HepG2 (cell line): Measurements from ENCODE around the gene NFKBIL1. TPM values are rescaled to one million over a fixed set of nuclear protein-coding genes. Genes with fewer than 3 reads are reported as not detected.

ENCODE experiments used
- ATAC-seq: fragments of 200-7000 bp; cut with Tn5 transposase; 3 replicates; pipeline ENCODE4 v1.9.1; 2020; ENCODE audit warnings: mild to moderate bottlenecking, moderate library complexity
- BruUV-seq: library from RNA; stranded (reverse); fragments of 400-500 nt; replicated peaks from 2 replicates; lab custom pipeline; 2021; lab: Mats Ljungman, UMichigan
- CTCF ChIA-PET: fragments of 300-600 bp; formaldehyde crosslinking; extraction: SDS; loops from one replicate; lab custom pipeline; 2021; ENCODE audit warnings: low total read pairs, inconsistent platforms, low intra/inter-chr PET ratio; lab: Yijun Ruan, JAX
- POLR2A ChIA-PET: fragments of 350-600 bp; sonication (Branson Sonifier 250); formaldehyde crosslinking; loops from one replicate; lab custom pipeline; 2020; ENCODE audit warnings: antibody characterized with exemption, inconsistent platforms; lab: Yijun Ruan, JAX
- DNase-seq: peaks from one replicate; pipeline ENCODE4 v3.0.0-alpha.2; 2015; ENCODE audit warnings: low spot score
- FAIRE-seq: peaks from 3 replicates; lab custom pipeline; 2011; peaks lifted over from hg19 to GRCh38; lab: Jason Lieb, UNC
- H2AFZ ChIP-seq: one replicate; pipeline ENCODE4 v1.6.1; 2011; ENCODE audit warnings: low read length, inconsistent platforms
- H3K27ac ChIP-seq: fragments of 300-600 bp; 3 replicates; pipeline ENCODE4 v1.8.0; 2011; ENCODE audit warnings: mixed run types, mild to moderate bottlenecking, mixed read lengths, low read length, inconsistent platforms; ENCODE audit not compliant: insufficient read depth; ENCODE audit errors: extremely low read length
- H3K27me3 ChIP-seq, 2 experiments: fragments of 200-600 bp in 1 of 2; 2 replicates in 1 of 2; 3 replicates in 1 of 2; pipeline versions ENCODE4 v1.6.0 to v1.8.0; 2011; ENCODE audit warnings: low read length in 2 of 2, mild to moderate bottlenecking in 2 of 2, moderate library complexity in 2 of 2, inconsistent platforms in 1 of 2; ENCODE audit not compliant: insufficient read depth in 2 of 2, control insufficient read depth in 1 of 2
- H3K36me3 ChIP-seq, 2 experiments: fragments of 200-600 bp in 1 of 2; replicated peaks in 1 of 2; 2 replicates in 1 of 2; 3 replicates in 1 of 2; pipeline versions ENCODE4 v1.5.1 to v1.8.0; 2011; ENCODE audit warnings: low read length in 2 of 2, inconsistent platforms in 1 of 2; ENCODE audit not compliant: insufficient read depth in 2 of 2, control insufficient read depth in 1 of 2
- H3K4me1 ChIP-seq: 2 replicates; pipeline ENCODE4 v1.5.1; 2012; ENCODE audit warnings: low read length, inconsistent platforms; ENCODE audit not compliant: insufficient read depth
- H3K4me2 ChIP-seq: 2 replicates; pipeline ENCODE4 v1.6.0; 2011; ENCODE audit warnings: low read depth, low read length, inconsistent platforms
- H3K4me3 ChIP-seq, 3 experiments: fragments of 200-600 bp in 1 of 3; sonication (generic), shearing (Covaris generic) in 1 of 3; replicated peaks in 1 of 3; 2 replicates each; pipeline ENCODE4 v1.5.1; 2011 to 2016; ENCODE audit warnings: low read length in 3 of 3, inconsistent platforms in 2 of 3, low read depth in 2 of 3, mild to moderate bottlenecking in 2 of 3, control low read depth in 1 of 3, mixed read lengths in 1 of 3; ENCODE audit not compliant: insufficient read depth in 1 of 3
- H3K79me2 ChIP-seq: one replicate; pipeline ENCODE4 v1.6.1; 2011; ENCODE audit warnings: low read length, inconsistent platforms; ENCODE audit not compliant: insufficient read depth
- H3K9ac ChIP-seq: 2 replicates; pipeline ENCODE4 v1.6.0; 2011; ENCODE audit warnings: mild to moderate bottlenecking, low read depth, low read length, inconsistent platforms; ENCODE audit not compliant: insufficient read depth
- H3K9me3 ChIP-seq: 2 replicates; pipeline ENCODE4 v1.5.1; 2012; ENCODE audit warnings: mild to moderate bottlenecking, low read length
- H4K20me1 ChIP-seq: 2 replicates; pipeline ENCODE4 v1.6.0; 2011; ENCODE audit warnings: inconsistent platforms, mild to moderate bottlenecking, low read length, moderate library complexity; ENCODE audit not compliant: insufficient read depth
- CTCF ChIP-seq: sonication (generic); formaldehyde crosslinking; IDR thresholded peaks from 2 replicates; pipeline ENCODE4 v1.5.0; 2020; ENCODE audit warnings: mild to moderate bottlenecking, missing genetic modification reagents, moderate library complexity
- KDM6A ChIP-seq: IDR thresholded peaks from 2 replicates; pipeline ENCODE4 v1.6.1; 2016; ENCODE audit warnings: low read depth
- MED8 ChIP-seq: sonication (generic); formaldehyde crosslinking; IDR thresholded peaks from 2 replicates; pipeline ENCODE4 v1.8.1; 2023; ENCODE audit warnings: mild to moderate bottlenecking, missing genetic modification reagents; ENCODE audit not compliant: insufficient replicate concordance
- POLR2A ChIP-seq, 2 experiments: IDR thresholded peaks; 2 replicates each; pipeline ENCODE4 v1.6.1; 2011; ENCODE audit warnings: low read depth in 2 of 2, low read length in 2 of 2, mild to moderate bottlenecking in 1 of 2, moderate library complexity in 1 of 2; ENCODE audit not compliant: insufficient read depth in 1 of 2
- REPIN1 ChIP-seq: sonication (generic); formaldehyde crosslinking; IDR thresholded peaks from 2 replicates; pipeline ENCODE4 v1.8.0; 2022; ENCODE audit warnings: missing genetic modification reagents, low read depth, mild to moderate bottlenecking, borderline replicate concordance
- SOX6 ChIP-seq, 2 experiments: fragments of 450-650 bp in 1 of 2; sonication (generic) in 1 of 2; formaldehyde crosslinking in 1 of 2; IDR thresholded peaks; 2 replicates each; pipeline versions ENCODE4 v1.4.0 to v1.6.1; 2017 to 2020; ENCODE audit warnings: antibody characterized with exemption in 1 of 2, mild to moderate bottlenecking in 1 of 2, missing genetic modification reagents in 1 of 2
- SRSF9 ChIP-seq: fragments of 200-400 bp; formaldehyde crosslinking; IDR thresholded peaks from 2 replicates; pipeline ENCODE4 v1.6.1; 2018; ENCODE audit warnings: borderline replicate concordance, mild to moderate bottlenecking, low read depth, low read length; ENCODE audit not compliant: insufficient read depth, poor library complexity, severe bottlenecking
- WGBS: methylation state at CpG from one replicate; pipeline ENCODE4 v1.1.6; 2017; ENCODE audit warnings: low lambda C conversion rate; 5-methylcytosine and 5-hydroxymethylcytosine counted together
- in situ Hi-C: cut with HindIII; loops from 2 replicates; pipeline ENCODE4 v1.10.0; 2017; ENCODE audit warnings: low pct_unique_long_range_greater_than_20kb; ENCODE audit not compliant: extremely low pct_ligation_motif_present
- intact Hi-C: fragments of 100-400 bp; cut with micrococcal nuclease; formaldehyde crosslinking; loops from one replicate; pipeline ENCODE4 v1.10.0; 2022; ENCODE audit not compliant: unreplicated experiment
- polyA plus RNA-seq, 8 experiments: library from polyadenylated mRNA; depleted of rRNA in 3 of 8; stranded (reverse) in 7 of 8; unstranded in 1 of 8; fragments of >200 nt; fragmentation: Illumina TruSeq in 4 of 8; extraction: Trizol in 4 of 8; gene quantifications; 2 replicates each; pipeline versions ENCODE4 v1.2.1 to v1.2.3, GENCODE V29; 2011 to 2016; ENCODE audit warnings: low read depth in 4 of 8, missing spikeins in 1 of 8, mixed read lengths in 1 of 8; ENCODE audit not compliant: insufficient read depth in 1 of 8
- total RNA-seq, 5 experiments: library from RNA; depleted of rRNA; stranded (reverse); fragments of >200 nt; fragmentation: Illumina TruSeq; extraction: Trizol; gene quantifications; 2 replicates each; pipeline ENCODE4 v1.2.3, GENCODE V29; 2016; ENCODE audit warnings: low read depth in 1 of 5
- TF ChIP-seq, protein P1 (sequence below): sonication (generic); formaldehyde crosslinking; IDR thresholded peaks from 2 replicates; pipeline ENCODE4 v1.9.0; 2022; ENCODE audit warnings: low read depth, missing genetic modification reagents
- TF ChIP-seq, protein P2 (sequence below): sonication (generic); formaldehyde crosslinking; IDR thresholded peaks from 2 replicates; pipeline ENCODE4 v1.4.0; 2020; ENCODE audit warnings: missing genetic modification reagents, borderline replicate concordance
- TF ChIP-seq, protein P3 (sequence below): sonication (generic); formaldehyde crosslinking; IDR thresholded peaks from 2 replicates; pipeline ENCODE4 v1.4.0; 2020; ENCODE audit warnings: mild to moderate bottlenecking, missing genetic modification reagents

NFKBIL1 gene
- total and polyA plus RNA-seq, 2 of the 13 experiments (the other 11 are each of a cell fraction or from before 2014, with no cell fraction given): 9.7 to 19.5 TPM

DNA sequence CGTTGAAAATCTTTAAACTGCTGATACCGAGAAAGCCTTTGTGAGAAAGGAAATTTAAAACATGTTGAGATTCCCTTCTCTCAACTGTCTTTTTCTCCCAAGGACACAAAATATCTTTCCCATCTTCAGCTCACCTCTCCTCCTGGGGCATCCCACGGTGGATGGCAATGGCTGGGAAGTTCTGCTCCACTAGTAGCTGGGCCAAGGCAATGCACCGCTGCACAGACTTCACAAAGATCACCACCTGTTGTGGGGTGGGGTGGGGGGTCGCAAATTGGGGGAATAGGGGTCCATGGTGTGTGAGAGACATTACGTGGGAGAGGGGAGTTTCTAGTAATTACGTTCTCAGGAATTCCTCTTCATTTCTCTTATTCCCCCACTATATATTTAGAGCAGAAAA lies 16.2 kb upstream of the NFKBIL1 start:
- Histone ChIP-seq H3K27ac (no peak overlapping the region), H3K36me3 (peaks cover 36 to 64% of the 10 kb centered on the region in 2 experiments), H3K4me2 (no peak overlapping the region), H2AFZ (no peak overlapping the region), H3K79me2 (peaks cover 9% of the 10 kb centered on the region), H4K20me1 (peaks cover 48% of the 10 kb centered on the region), H3K9ac (no peak overlapping the region), H3K27me3 (no peaks in the 10 kb centered on the region), H3K4me3 (no peak overlapping the region), H3K9me3 (no peaks in the 10 kb centered on the region), H3K4me1 (peaks cover 80% of the 10 kb centered on the region)
- BruUV-seq: no TSS peak
- no peak for FAIRE-seq
- no peak for ATAC-seq
- POLR2A ChIA-PET: interaction anchor here (8.3 kb wide), 1 partner anchor 10 kb away, joined by 123 read pairs; the partner anchor contains the start of gene DDX39B
- DNase-seq: no peak
- intact Hi-C loops (no loop called here), in situ Hi-C loops (no loop called here)
- 96% methylated on average over 7 of the region's 7 CpGs for WGBS
- CTCF ChIA-PET: no interaction called here
- TF ChIP-seq CTCF (CRISPR knock-in tag): no peak
- no peak for TF ChIP-seq MED8 (CRISPR knock-in tag)
- no peak for TF ChIP-seq SOX6 (IDR thresholded peaks at IDR 0.05)
- TF ChIP-seq SOX6 (CRISPR knock-in tag; IDR thresholded peaks at IDR 0.05): no peak
- no peak for TF ChIP-seq REPIN1
- TF ChIP-seq SRSF9: no peak
- TF ChIP-seq, protein P1, sequence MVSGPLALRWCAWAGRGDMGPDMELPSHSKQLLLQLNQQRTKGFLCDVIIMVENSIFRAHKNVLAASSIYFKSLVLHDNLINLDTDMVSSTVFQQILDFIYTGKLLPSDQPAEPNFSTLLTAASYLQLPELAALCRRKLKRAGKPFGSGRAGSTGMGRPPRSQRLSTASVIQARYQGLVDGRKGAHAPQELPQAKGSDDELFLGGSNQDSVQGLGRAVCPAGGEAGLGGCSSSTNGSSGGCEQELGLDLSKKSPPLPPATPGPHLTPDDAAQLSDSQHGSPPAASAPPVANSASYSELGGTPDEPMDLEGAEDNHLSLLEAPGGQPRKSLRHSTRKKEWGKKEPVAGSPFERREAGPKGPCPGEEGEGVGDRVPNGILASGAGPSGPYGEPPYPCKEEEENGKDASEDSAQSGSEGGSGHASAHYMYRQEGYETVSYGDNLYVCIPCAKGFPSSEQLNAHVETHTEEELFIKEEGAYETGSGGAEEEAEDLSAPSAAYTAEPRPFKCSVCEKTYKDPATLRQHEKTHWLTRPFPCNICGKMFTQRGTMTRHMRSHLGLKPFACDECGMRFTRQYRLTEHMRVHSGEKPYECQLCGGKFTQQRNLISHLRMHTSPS (CRISPR knock-in tag): no peak
- TF ChIP-seq, protein P2, sequence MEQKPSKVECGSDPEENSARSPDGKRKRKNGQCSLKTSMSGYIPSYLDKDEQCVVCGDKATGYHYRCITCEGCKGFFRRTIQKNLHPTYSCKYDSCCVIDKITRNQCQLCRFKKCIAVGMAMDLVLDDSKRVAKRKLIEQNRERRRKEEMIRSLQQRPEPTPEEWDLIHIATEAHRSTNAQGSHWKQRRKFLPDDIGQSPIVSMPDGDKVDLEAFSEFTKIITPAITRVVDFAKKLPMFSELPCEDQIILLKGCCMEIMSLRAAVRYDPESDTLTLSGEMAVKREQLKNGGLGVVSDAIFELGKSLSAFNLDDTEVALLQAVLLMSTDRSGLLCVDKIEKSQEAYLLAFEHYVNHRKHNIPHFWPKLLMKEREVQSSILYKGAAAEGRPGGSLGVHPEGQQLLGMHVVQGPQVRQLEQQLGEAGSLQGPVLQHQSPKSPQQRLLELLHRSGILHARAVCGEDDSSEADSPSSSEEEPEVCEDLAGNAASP: no peak
- no peak for TF ChIP-seq KDM6A
- TF ChIP-seq, protein P3, sequence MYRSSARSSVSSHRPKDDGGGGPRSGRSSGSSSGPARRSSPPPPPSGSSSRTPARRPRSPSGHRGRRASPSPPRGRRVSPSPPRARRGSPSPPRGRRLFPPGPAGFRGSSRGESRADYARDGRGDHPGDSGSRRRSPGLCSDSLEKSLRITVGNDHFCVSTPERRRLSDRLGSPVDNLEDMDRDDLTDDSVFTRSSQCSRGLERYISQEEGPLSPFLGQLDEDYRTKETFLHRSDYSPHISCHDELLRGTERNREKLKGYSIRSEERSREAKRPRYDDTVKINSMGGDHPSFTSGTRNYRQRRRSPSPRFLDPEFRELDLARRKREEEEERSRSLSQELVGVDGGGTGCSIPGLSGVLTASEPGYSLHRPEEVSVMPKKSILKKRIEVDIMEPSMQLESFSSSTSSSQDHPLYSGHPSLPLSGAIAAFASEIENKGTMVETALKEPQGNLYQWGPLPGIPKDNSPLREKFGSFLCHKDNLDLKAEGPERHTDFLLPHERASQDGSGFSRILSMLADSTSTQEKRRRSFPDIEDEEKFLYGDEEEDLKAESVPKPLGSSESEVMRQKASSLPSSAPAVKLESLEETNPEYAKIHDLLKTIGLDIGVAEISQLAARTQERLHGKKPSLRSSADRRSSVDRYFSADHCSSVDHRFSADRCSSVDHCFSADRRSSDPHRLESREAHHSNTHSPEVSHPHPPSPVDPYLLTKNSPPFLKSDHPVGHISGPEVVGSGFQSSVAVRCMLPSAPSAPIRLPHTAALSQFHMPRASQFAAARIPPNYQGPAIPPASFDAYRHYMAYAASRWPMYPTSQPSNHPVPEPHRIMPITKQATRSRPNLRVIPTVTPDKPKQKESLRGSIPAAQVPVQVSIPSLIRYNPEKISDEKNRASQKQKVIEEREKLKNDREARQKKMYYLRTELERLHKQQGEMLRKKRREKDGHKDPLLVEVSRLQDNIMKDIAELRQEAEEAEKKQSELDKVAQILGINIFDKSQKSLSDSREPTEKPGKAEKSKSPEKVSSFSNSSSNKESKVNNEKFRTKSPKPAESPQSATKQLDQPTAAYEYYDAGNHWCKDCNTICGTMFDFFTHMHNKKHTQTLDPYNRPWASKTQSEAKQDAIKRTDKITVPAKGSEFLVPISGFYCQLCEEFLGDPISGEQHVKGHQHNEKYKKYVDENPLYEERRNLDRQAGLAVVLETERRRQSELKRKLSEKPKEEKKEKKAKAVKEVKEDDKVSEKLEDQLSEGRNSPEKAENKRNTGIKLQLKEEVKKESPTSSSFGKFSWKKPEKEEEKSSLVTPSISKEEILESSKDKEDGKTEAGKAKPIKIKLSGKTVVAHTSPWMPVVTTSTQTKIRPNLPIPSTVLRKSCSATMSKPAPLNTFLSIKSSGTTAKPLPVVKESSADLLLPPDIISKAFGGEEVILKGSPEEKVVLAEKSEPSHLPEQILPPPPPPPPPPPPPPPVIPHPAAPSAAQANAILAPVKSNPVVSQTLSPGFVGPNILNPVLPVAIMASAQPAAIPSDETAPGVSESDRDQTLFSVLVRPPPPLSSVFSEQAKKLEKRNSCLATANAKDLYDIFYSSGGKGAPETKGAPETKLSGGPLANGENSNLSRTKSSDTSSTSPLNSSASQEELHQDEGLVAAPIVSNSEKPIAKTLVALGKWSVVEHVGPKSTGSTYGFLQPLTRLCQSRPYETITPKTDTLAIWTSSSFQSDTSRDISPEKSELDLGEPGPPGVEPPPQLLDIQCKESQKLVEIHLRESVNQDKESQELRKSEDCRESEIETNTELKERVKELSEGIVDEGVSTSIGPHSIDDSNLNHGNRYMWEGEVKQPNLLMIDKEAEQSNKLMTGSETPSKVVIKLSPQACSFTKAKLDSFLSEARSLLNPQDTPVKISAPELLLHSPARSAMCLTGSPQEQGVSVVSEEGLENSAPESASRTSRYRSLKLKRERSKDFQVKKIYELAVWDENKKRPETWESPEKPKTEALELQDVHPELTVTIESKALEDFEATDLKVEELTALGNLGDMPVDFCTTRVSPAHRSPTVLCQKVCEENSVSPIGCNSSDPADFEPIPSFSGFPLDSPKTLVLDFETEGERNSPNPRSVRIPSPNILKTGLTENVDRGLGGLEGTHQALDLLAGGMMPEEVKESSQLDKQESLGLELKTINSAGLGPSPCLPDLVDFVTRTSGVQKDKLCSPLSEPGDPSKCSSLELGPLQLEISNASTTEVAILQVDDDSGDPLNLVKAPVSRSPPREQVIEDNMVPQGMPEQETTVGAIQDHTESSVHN (CRISPR knock-in tag): no peak
- TF ChIP-seq POLR2A (IDR thresholded peaks at IDR 0.05; ENCODE audit: insufficient read depth in 1 of 2, low read depth in 2 of 2, low read length in 2 of 2): peak in 1 of 2 experiments; percentile 16; a peak in 1 of 4 replicates
